ENCODE data around the gene RAB36.

GRCh38 chr22:23102776-23103175 is 42.5 kb upstream of the RAB36 start:
- no peak for TF ChIP-seq CTCF (IDR thresholded peaks at IDR 0.05)
- TF ChIP-seq POLR2A (IDR thresholded peaks at IDR 0.05) = no peak
